Measurements from ENCODE around the gene CTNNBIP1.

Gene CTNNBIP1

GRCh38 chr1:9826087-9826486 lies 84.0 kb downstream of the CTNNBIP1 start:
- H3K4me3 ChIP-seq (ENCODE audit: low read depth, low read length) = no peak overlapping the region
- no peak overlapping the region for H3K27ac ChIP-seq (ENCODE audit: extremely low read depth, low read depth, low read length)
- no peaks in the 10 kb centered on the region for H3K36me3 ChIP-seq (ENCODE audit: control insufficient read depth in 2 of 2, insufficient read depth in 1 of 2, low read length in 2 of 2)
- no peaks in the 10 kb centered on the region for H3K9me3 ChIP-seq (ENCODE audit: control insufficient read depth, insufficient read depth, low read depth, low read length)
- TF ChIP-seq ZFP41 (tag by site-specific recombination; IDR thresholded peaks at IDR 0.05; ENCODE audit: borderline replicate concordance) = no peak
- TF ChIP-seq ZNF354C (tag by site-specific recombination; IDR thresholded peaks at IDR 0.05; ENCODE audit: borderline replicate concordance, low read depth) = no peak
- TF ChIP-seq, protein P1, sequence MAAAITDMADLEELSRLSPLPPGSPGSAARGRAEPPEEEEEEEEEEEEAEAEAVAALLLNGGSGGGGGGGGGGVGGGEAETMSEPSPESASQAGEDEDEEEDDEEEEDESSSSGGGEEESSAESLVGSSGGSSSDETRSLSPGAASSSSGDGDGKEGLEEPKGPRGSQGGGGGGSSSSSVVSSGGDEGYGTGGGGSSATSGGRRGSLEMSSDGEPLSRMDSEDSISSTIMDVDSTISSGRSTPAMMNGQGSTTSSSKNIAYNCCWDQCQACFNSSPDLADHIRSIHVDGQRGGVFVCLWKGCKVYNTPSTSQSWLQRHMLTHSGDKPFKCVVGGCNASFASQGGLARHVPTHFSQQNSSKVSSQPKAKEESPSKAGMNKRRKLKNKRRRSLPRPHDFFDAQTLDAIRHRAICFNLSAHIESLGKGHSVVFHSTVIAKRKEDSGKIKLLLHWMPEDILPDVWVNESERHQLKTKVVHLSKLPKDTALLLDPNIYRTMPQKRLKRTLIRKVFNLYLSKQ (tag by site-specific recombination; IDR thresholded peaks at IDR 0.05; ENCODE audit: borderline replicate concordance) = no peak
- TF ChIP-seq ZNF830 (tag by site-specific recombination; IDR thresholded peaks at IDR 0.05; ENCODE audit: low read depth) = no peak
- no peak for TF ChIP-seq GLI2 (tag by site-specific recombination; IDR thresholded peaks at IDR 0.05; ENCODE audit: borderline replicate concordance, low read depth)
- no peak for TF ChIP-seq KLF7 (tag by site-specific recombination; IDR thresholded peaks at IDR 0.05; ENCODE audit: borderline replicate concordance)
- TF ChIP-seq ZNF202 (tag by site-specific recombination; IDR thresholded peaks at IDR 0.05; ENCODE audit: borderline replicate concordance) = no peak
- no peak for TF ChIP-seq ZNF624 (tag by site-specific recombination; IDR thresholded peaks at IDR 0.05)
- no peak for TF ChIP-seq MYNN (tag by site-specific recombination; IDR thresholded peaks at IDR 0.05; ENCODE audit: borderline replicate concordance)
- peaks cover 21% of the 10 kb centered on the region for H3K4me1 ChIP-seq (ENCODE audit: control insufficient read depth, insufficient read depth, low read length)
- ChIA-PET CTCF (interaction anchor here (0.7 to 2.5 kb wide), 7 partner anchors 9 to 104 kb away, joined by 3 to 24 read pairs (median 5); no protein-coding TSS in a partner anchor), POLR2A (interaction anchor here (1.1 to 1.6 kb wide), 2 partner anchors 9 to 10 kb away, joined by 3 to 4 read pairs; no protein-coding TSS in a partner anchor)

DNA sequence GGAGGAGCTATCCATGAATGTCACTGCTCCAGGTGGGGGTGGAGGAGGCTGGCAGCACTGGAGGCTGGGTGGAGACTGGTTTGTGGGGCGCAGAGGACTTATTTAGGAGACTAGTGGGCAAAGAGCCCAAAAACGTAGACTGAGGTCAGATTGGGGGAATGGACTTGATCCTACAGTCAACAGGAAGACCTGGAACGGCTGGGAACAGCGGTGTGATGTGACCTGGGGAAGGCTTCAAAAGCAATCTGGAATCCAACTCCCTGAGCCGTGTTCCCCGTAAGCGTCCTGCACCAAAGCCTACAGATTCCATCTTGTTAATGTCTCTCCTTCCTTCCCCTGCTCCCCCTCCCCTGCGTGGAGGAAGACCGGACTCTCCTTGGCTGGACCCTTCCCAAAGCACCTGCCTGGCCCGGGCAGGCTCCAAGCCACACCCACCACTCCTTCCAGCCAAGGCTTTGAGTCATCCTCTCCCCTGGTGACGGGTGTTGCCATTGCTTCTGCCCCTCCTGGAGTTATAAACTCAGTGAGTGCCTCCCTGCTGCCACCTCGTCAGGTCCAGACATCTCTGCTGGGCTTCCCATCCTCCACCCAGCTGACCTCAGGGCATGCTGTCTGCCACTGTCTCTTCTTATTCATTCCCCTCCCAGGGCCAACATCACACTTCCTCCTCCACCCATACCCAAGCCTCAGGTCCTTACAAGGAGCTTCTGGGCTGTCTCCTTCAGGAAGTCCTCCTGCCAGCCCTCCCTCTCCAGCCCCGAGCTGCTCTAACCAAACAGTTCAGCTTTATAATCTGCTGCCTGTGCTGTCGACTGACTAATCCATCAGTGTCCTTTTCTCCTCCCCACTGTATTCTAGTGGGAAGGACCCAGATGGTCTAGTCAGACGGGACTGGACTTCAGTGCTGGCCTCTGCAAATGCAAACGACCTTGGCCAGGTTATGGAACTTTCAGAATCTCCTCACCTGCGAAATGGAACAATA lies 84.7 kb downstream of the CTNNBIP1 start:
- ChIA-PET POLR2A (interaction anchor here (1.1 to 1.6 kb wide), 2 partner anchors 8 to 9 kb away, joined by 3 to 4 read pairs; no protein-coding TSS in a partner anchor), CTCF (interaction anchor here (0.6 to 2.5 kb wide), 6 partner anchors 41 to 104 kb away, joined by 3 to 24 read pairs (median 5); no protein-coding TSS in a partner anchor)
- Histone ChIP-seq H3K4me3 (ENCODE audit: low read depth, low read length) (no peak overlapping the region), H3K27ac (ENCODE audit: extremely low read depth, low read depth, low read length) (no peak overlapping the region), H3K9me3 (ENCODE audit: control insufficient read depth, insufficient read depth, low read depth, low read length) (no peaks in the 10 kb centered on the region), H3K4me1 (ENCODE audit: control insufficient read depth, insufficient read depth, low read length) (peaks cover 23% of the 10 kb centered on the region), H3K36me3 (ENCODE audit: control insufficient read depth in 2 of 2, insufficient read depth in 1 of 2, low read length in 2 of 2) (no peaks in the 10 kb centered on the region; a peak in 1 of 3 replicates)
- TF ChIP-seq ZNF76 (tag by site-specific recombination; IDR thresholded peaks at IDR 0.05; ENCODE audit: borderline replicate concordance, low read depth) (peak; percentile 79), GLIS2 (tag by site-specific recombination; IDR thresholded peaks at IDR 0.05) (peak; percentile 93), ZXDB (tag by site-specific recombination; IDR thresholded peaks at IDR 0.05) (no peak), ZNF10 (tag by site-specific recombination; IDR thresholded peaks at IDR 0.05) (peak; percentile 9; the same call in 1 of the 2 replicates), ZNF596 (tag by site-specific recombination; IDR thresholded peaks at IDR 0.05) (no peak), ZNF112 (tag by site-specific recombination; IDR thresholded peaks at IDR 0.05) (no peak), CTCF (tag by site-specific recombination; IDR thresholded peaks at IDR 0.05) (0 out of 2 replicates have a peak, but pooled peaks have one; percentile 28), SP3 (tag by site-specific recombination; IDR thresholded peaks at IDR 0.05) (peak; percentile 60), ZNF19 (tag by site-specific recombination; IDR thresholded peaks at IDR 0.05; ENCODE audit: low read depth) (no peak), ZNF121 (tag by site-specific recombination; IDR thresholded peaks at IDR 0.05) (no peak), ZNF449 (tag by site-specific recombination; IDR thresholded peaks at IDR 0.05) (peak; percentile 34; the same call in 1 of the 2 replicates), KLF9 (tag by site-specific recombination; IDR thresholded peaks at IDR 0.05; ENCODE audit: low read depth) (peak; percentile 94), ZBTB17 (tag by site-specific recombination; IDR thresholded peaks at IDR 0.05) (peak; percentile 67), ZSCAN5A (tag by site-specific recombination; IDR thresholded peaks at IDR 0.05) (0 out of 2 replicates have a peak, but pooled peaks have one; percentile 22)

Data from HEK293 (cell line).